Mucosa of descending colon (tissue), 3 donors: ENCODE results near the gene CD46. TPM values are rescaled to one million over a fixed set of nuclear protein-coding genes. Genes with fewer than 3 reads are reported as not detected.

ENCODE experiments used
- ATAC-seq: fragments of 200-7000 bp; cut with Tn5 transposase; one replicate; pipeline ENCODE4 v1.9.1; 2020; ENCODE audit warnings: mild to moderate bottlenecking, moderate library complexity
- DNase-seq, 3 donors: peaks; one replicate each; pipeline ENCODE4 v3.0.0-alpha.2; 2020
- H3K36me3 ChIP-seq: fragments of 200-600 bp; one replicate; pipeline ENCODE4 v1.8.0; 2021; ENCODE audit warnings: low read depth, mild to moderate bottlenecking
- H3K4me1 ChIP-seq: fragments of 200-600 bp; one replicate; pipeline ENCODE4 v1.8.0; 2021; ENCODE audit warnings: low read depth, mild to moderate bottlenecking
- H3K4me3 ChIP-seq: fragments of 200-600 bp; one replicate; pipeline ENCODE4 v1.8.0; 2021; ENCODE audit warnings: mild to moderate bottlenecking
- H3K9me3 ChIP-seq: fragments of 200-600 bp; one replicate; pipeline ENCODE4 v1.8.0; 2021; ENCODE audit warnings: mild to moderate bottlenecking
- CTCF ChIP-seq: fragments of 200-600 bp; IDR thresholded peaks from one replicate; pipeline ENCODE4 v1.8.0; 2022; ENCODE audit warnings: antibody characterized with exemption, mild to moderate bottlenecking
- intact Hi-C, 2 donors: fragments of 100-400 bp; cut with DNase I in 1 of 2; cut with micrococcal nuclease in 1 of 2; formaldehyde crosslinking; loops; one replicate each; pipeline versions ENCODE4 v1.11.0 to v1.11.1; 2022; cut with DNase I, micrococcal nuclease
- total RNA-seq, 3 donors: library from RNA; stranded (reverse); fragmentation: NEBNext Ultra II Directional in 2 of 3; extraction: Animal tissue kit (Norgen Biotek cat#: 25700) in 2 of 3; gene quantifications; one replicate each; pipeline versions ENCODE4 v1.2.1 to v1.2.4, GENCODE V29; 2021 to 2023
- donor health status: DM: no; HTN: no; CAD: no; lungs with moderate emphysema.
- donor health status: DM: no; HTN: no; CAD: no.
- donor health status: DM: no; HTN: yes; CAD: no.

Gene CD46
- total RNA-seq, 3 donors from 2014 or later = 170 to 260 (median 202) TPM

DNA sequence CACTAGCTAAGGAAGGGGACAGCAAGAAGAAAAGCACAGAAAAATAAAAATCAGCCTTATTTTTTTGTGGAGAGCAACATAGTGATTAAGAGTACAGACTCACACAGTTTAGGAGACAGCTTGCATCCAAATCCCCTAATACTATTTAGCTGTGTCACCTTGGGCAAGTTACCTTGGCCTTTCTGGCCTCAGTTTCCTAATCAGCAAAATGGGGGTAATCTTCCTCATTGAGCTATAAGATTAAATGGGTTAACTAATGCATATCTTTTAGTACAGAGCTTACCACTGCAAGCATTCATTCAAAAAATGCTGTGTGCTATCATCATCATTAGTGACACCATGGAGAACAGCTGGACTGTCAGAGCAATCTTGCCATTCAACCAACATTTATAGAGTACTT, 77.7 kb downstream of the CD46 start:
- H3K36me3 ChIP-seq = no peaks in the 10 kb centered on the region
- H3K4me1 ChIP-seq = peaks cover 39% of the 10 kb centered on the region
- no peak overlapping the region for H3K4me3 ChIP-seq
- TF ChIP-seq CTCF = no peak
- intact Hi-C loops = loop anchor here (2.0 to 5.0 kb wide), 2 partner anchors 39 to 133 kb away; no protein-coding TSS in a partner anchor
- ATAC-seq = no peak
- DNase-seq = no peak
- H3K9me3 ChIP-seq = no peaks in the 10 kb centered on the region

DNA sequence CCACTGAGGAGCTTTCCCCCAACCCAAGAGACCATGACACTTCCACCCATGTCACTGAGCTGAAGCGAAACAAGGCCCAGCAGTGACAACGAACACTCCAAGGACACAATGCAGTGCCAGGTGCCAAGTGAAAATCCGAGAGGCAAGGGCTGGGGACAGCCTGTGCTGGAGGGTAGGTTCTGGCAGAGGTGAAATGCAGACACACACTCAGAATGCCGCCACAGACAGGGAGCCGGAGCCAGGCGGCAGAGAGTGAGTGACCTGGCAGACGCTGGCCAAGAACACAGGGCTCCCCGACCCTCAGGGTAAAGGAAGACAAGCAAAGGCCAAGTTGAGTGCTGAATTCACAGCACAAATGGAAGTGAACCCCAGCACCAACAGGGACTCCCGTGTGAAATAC, 78.9 kb downstream of the CD46 start:
- no peak for DNase-seq
- TF ChIP-seq CTCF = no peak
- intact Hi-C loops = no loop called here
- H3K4me3 ChIP-seq = no peak overlapping the region
- ATAC-seq = no peak
- H3K9me3 ChIP-seq = no peaks in the 10 kb centered on the region
- H3K36me3 ChIP-seq = no peaks in the 10 kb centered on the region
- peaks cover 27% of the 10 kb centered on the region for H3K4me1 ChIP-seq

GRCh38 chr1:207831517-207832327, 79.9 kb downstream of the CD46 start:
- no peak overlapping the region for H3K4me3 ChIP-seq
- DNase-seq = peak in 1 of 3 donors; percentile 29
- no peaks in the 10 kb centered on the region for H3K9me3 ChIP-seq
- TF ChIP-seq CTCF = no peak
- peaks cover 18% of the 10 kb centered on the region for H3K4me1 ChIP-seq
- no peaks in the 10 kb centered on the region for H3K36me3 ChIP-seq
- peak; percentile 13 for ATAC-seq
- intact Hi-C loops = no loop called here

- no peak for TF ChIP-seq CTCF
- intact Hi-C loops = no loop called here
- Histone ChIP-seq H3K4me3 (no peak overlapping the region), H3K36me3 (no peaks in the 10 kb centered on the region), H3K4me1 (peaks cover 10% of the 10 kb centered on the region), H3K9me3 (no peaks in the 10 kb centered on the region)
- no peak for DNase-seq
- no peak for ATAC-seq
Observed at GRCh38 chr1:207832796-207833195, 80.9 kb downstream of the CD46 start.

GRCh38 chr1:207833381-207833780, 81.5 kb downstream of the CD46 start:
- Histone ChIP-seq H3K9me3 (no peaks in the 10 kb centered on the region), H3K4me1 (peaks cover 8% of the 10 kb centered on the region), H3K4me3 (no peak overlapping the region), H3K36me3 (no peaks in the 10 kb centered on the region)
- DNase-seq = peak in 1 of 3 donors; percentile 1
- no peak for TF ChIP-seq CTCF
- intact Hi-C loops = no loop called here
- no peak for ATAC-seq
